Endothelial cell of umbilical vein (primary cell): ENCODE measurements around the gene P2RX4. TPM values are rescaled to one million over a fixed set of nuclear protein-coding genes. Genes with fewer than 3 reads are reported as not detected.

ENCODE experiments used
- BruUV-seq: library from RNA; stranded (reverse); fragments of 400-500 nt; replicated peaks from 2 replicates; lab custom pipeline; 2021; lab: Mats Ljungman, UMichigan
- CTCF ChIA-PET: fragments of 300-600, 350-600 bp; sonication (Branson Sonifier 250); formaldehyde crosslinking; loops from one replicate; lab custom pipeline; 2021; ENCODE audit warnings: antibody characterized with exemption, inconsistent platforms; lab: Charles Lee
- POLR2A ChIA-PET: fragments of 300-600, 350-600 bp; sonication (Branson Sonifier 250); formaldehyde crosslinking; loops from one replicate; lab custom pipeline; 2021; ENCODE audit warnings: antibody characterized with exemption, inconsistent platforms; lab: Charles Lee
- DNase-seq: peaks from one replicate; pipeline ENCODE4 v3.0.0-alpha.2; 2011; ENCODE audit warnings: low read depth, low spot score
- FAIRE-seq: peaks from 2 replicates; lab custom pipeline; 2011; peaks lifted over from hg19 to GRCh38; lab: Jason Lieb, UNC
- H2AFZ ChIP-seq: 2 replicates; pipeline ENCODE4 v1.6.0; 2012; ENCODE audit warnings: low read depth, low read length, control low read depth, inconsistent platforms
- H3K27ac ChIP-seq: 2 replicates; pipeline ENCODE4 v1.5.1; 2011; ENCODE audit warnings: low read depth, mild to moderate bottlenecking, control low read depth, low read length, moderate library complexity; ENCODE audit not compliant: insufficient read depth
- H3K27me3 ChIP-seq, 2 experiments: 2 replicates each; pipeline versions ENCODE4 v1.6.0 to v1.6.1; 2011; ENCODE audit warnings: low read length in 2 of 2, mixed read lengths in 1 of 2; ENCODE audit not compliant: control insufficient read depth in 2 of 2, insufficient read depth in 2 of 2
- H3K36me3 ChIP-seq, 2 experiments: 2 replicates in 1 of 2; 3 replicates in 1 of 2; pipeline ENCODE4 v1.5.1; 2011; ENCODE audit warnings: low read length in 2 of 2, mild to moderate bottlenecking in 1 of 2, moderate library complexity in 1 of 2; ENCODE audit not compliant: control insufficient read depth in 2 of 2, insufficient read depth in 2 of 2; ENCODE audit errors: extremely low read depth in 1 of 2
- H3K4me1 ChIP-seq: 3 replicates; pipeline ENCODE4 v1.5.1; 2011; ENCODE audit warnings: mild to moderate bottlenecking, low read length; ENCODE audit not compliant: control insufficient read depth, insufficient read depth; ENCODE audit errors: extremely low read depth
- H3K4me2 ChIP-seq: 2 replicates; pipeline ENCODE4 v1.6.1; 2011; ENCODE audit warnings: low read length, control low read depth, mixed read lengths; ENCODE audit not compliant: insufficient read depth
- H3K4me3 ChIP-seq, 3 experiments: fragments of 200-600 bp in 1 of 3; sonication (generic), shearing (Covaris generic) in 1 of 3; replicated peaks in 1 of 3; 2 replicates each; pipeline ENCODE4 v1.5.1; 2011 to 2016; ENCODE audit warnings: control low read depth in 3 of 3, low read length in 3 of 3, mild to moderate bottlenecking in 2 of 3, inconsistent platforms in 1 of 3, low read depth in 1 of 3, moderate library complexity in 1 of 3; ENCODE audit not compliant: insufficient read depth in 1 of 3
- H3K79me2 ChIP-seq: 2 replicates; pipeline ENCODE4 v1.6.0; 2012; ENCODE audit warnings: low read length, inconsistent platforms; ENCODE audit not compliant: control insufficient read depth, insufficient read depth
- H3K9ac ChIP-seq: replicated peaks from 2 replicates; pipeline ENCODE3; 2011; ENCODE audit warnings: low read length, control low read depth; ENCODE audit not compliant: insufficient read depth; ENCODE audit errors: extremely low read depth
- H3K9me1 ChIP-seq: replicated peaks from 3 replicates; pipeline ENCODE4 v1.6.0; 2011; ENCODE audit warnings: mild to moderate bottlenecking, low read length; ENCODE audit not compliant: control insufficient read depth, insufficient read depth; ENCODE audit errors: extremely low read depth
- H3K9me3 ChIP-seq: replicated peaks from 2 replicates; pipeline ENCODE4 v1.5.1; 2012; ENCODE audit warnings: low read length, inconsistent platforms; ENCODE audit not compliant: control insufficient read depth, insufficient read depth
- H4K20me1 ChIP-seq: replicated peaks from 2 replicates; pipeline ENCODE3; 2011; ENCODE audit warnings: mild to moderate bottlenecking, low read length; ENCODE audit not compliant: control insufficient read depth, insufficient read depth; ENCODE audit errors: extremely low read depth
- EZH2 ChIP-seq: IDR thresholded peaks from 2 replicates; pipeline ENCODE4 v1.6.1; 2012; ENCODE audit warnings: borderline replicate concordance, low read depth, mild to moderate bottlenecking, moderate library complexity, low read length, inconsistent platforms; ENCODE audit not compliant: severe bottlenecking
- FOS ChIP-seq: IDR thresholded peaks from 2 replicates; pipeline ENCODE4 v1.6.1; 2011; ENCODE audit warnings: mild to moderate bottlenecking, low read length, moderate library complexity, borderline replicate concordance; ENCODE audit not compliant: insufficient read depth
- GATA2 ChIP-seq: IDR thresholded peaks from 2 replicates; pipeline ENCODE4 v1.7.0; 2011; ENCODE audit warnings: low read depth, mild to moderate bottlenecking, moderate library complexity, mixed read lengths, low read length; ENCODE audit not compliant: insufficient read length, insufficient read depth
- JUN ChIP-seq: IDR thresholded peaks from 2 replicates; pipeline ENCODE4 v1.6.1; 2011; ENCODE audit warnings: borderline replicate concordance, low read depth; ENCODE audit not compliant: insufficient read length, insufficient read depth
- MAX ChIP-seq: IDR thresholded peaks from 2 replicates; pipeline ENCODE4 v1.6.1; 2011; ENCODE audit not compliant: insufficient read depth, insufficient read length
- MYC ChIP-seq: IDR thresholded peaks from one replicate; pipeline ENCODE4 v1.6.1; 2011; ENCODE audit warnings: mild to moderate bottlenecking, low read depth, low read length
- POLR2A ChIP-seq: IDR thresholded peaks from 2 replicates; pipeline ENCODE4 v1.6.1; 2012; ENCODE audit warnings: low read depth, mild to moderate bottlenecking, control low read depth, low read length
- POLR2AphosphoS5 ChIP-seq: IDR thresholded peaks from 2 replicates; pipeline ENCODE4 v1.6.1; 2012; ENCODE audit warnings: low read depth, mild to moderate bottlenecking, control low read depth, low read length, moderate library complexity; ENCODE audit not compliant: insufficient read depth
- dilution Hi-C: fragments of 300-500 bp; cut with MboI; formaldehyde crosslinking; loops from one replicate; pipeline ENCODE4 v1.15.0; 2019; ENCODE audit warnings: low sequenced_read_pairs; ENCODE audit not compliant: extremely low pct_ligation_motif_present
- intact Hi-C: fragments of 100-400 bp; cut with micrococcal nuclease; formaldehyde crosslinking; loops from one replicate; pipeline ENCODE4 v1.10.0; 2022
- polyA plus RNA-seq, 4 experiments: library from polyadenylated mRNA; depleted of rRNA in 3 of 4; stranded (reverse) in 3 of 4; unstranded in 1 of 4; fragments of >200 nt; gene quantifications; 2 replicates each; pipeline versions ENCODE4 v1.2.1 to v1.2.3, GENCODE V29; 2011 to 2012; ENCODE audit warnings: missing spikeins in 1 of 4
- total RNA-seq: library from RNA; stranded (reverse); gene quantifications from 2 replicates; pipeline ENCODE4 v1.2.3, GENCODE V29; 2021
- TF ChIP-seq, protein P1 (sequence below), 2 donors: IDR thresholded peaks; 1 replicate in 1 of 2; 2 replicates in 1 of 2; pipeline ENCODE4 v1.5.1; 2011; ENCODE audit warnings: low read length in 2 of 2, mild to moderate bottlenecking in 2 of 2, moderate library complexity in 2 of 2, control low read depth in 1 of 2, inconsistent platforms in 1 of 2, low read depth in 1 of 2; ENCODE audit not compliant: insufficient read depth in 1 of 2; ENCODE audit errors: extremely low read depth in 1 of 2

Gene P2RX4
- total and polyA plus RNA-seq, 2 donors (not counting 3 experiments of a cell fraction or from before 2014, with no cell fraction given), result 92.8 to 116 TPM

DNA sequence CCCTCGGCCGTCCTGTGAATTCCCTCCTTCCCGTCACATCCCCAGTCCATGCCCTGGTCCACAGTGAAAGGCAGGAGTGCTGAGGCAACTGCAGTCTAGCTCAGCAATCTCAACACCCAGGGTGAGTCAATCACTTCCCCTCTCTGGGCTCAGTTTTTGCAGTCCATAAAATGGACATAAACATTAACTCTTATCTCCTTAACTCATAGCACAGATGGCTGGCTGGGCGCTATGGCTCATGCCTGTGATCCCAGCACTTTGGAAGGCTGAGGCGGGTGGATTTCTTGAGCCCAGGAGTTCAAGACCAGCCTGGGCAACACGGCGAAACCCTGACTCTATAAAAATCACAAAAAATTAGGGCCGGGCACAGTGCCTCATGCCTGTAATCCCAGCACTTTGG is 54.2 kb downstream of the P2RX4 start:
- peaks cover 11 to 25% of the 10 kb centered on the region in 2 experiments for H3K36me3 ChIP-seq
- H3K4me2 ChIP-seq, result no peak overlapping the region
- dilution Hi-C loops (no loop called here), intact Hi-C loops (no loop called here)
- H2AFZ ChIP-seq, result no peak overlapping the region
- TF ChIP-seq GATA2 (no peak), JUN (no peak), MAX (no peak), EZH2 (no peak), MYC (no peak), POLR2A (no peak), FOS (no peak), POLR2AphosphoS5 (no peak)
- TF ChIP-seq, protein P1, sequence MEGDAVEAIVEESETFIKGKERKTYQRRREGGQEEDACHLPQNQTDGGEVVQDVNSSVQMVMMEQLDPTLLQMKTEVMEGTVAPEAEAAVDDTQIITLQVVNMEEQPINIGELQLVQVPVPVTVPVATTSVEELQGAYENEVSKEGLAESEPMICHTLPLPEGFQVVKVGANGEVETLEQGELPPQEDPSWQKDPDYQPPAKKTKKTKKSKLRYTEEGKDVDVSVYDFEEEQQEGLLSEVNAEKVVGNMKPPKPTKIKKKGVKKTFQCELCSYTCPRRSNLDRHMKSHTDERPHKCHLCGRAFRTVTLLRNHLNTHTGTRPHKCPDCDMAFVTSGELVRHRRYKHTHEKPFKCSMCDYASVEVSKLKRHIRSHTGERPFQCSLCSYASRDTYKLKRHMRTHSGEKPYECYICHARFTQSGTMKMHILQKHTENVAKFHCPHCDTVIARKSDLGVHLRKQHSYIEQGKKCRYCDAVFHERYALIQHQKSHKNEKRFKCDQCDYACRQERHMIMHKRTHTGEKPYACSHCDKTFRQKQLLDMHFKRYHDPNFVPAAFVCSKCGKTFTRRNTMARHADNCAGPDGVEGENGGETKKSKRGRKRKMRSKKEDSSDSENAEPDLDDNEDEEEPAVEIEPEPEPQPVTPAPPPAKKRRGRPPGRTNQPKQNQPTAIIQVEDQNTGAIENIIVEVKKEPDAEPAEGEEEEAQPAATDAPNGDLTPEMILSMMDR (IDR thresholded peaks at IDR 0.05; ENCODE audit: extremely low read depth in 1 of 2, insufficient read depth in 1 of 2, low read depth in 1 of 2, low read length in 2 of 2), result no peak
- H3K79me2 ChIP-seq, result no peaks in the 10 kb centered on the region
- no TSS peak for BruUV-seq
- ChIA-PET CTCF (no interaction called here), POLR2A (no interaction called here)
- peaks cover 3% of the 10 kb centered on the region for H3K4me1 ChIP-seq
- DNase-seq (no peak), FAIRE-seq (no peak)
- H4K20me1 ChIP-seq, result no peaks in the 10 kb centered on the region
- no peaks in the 10 kb centered on the region for H3K9me3 ChIP-seq
- H3K4me3 ChIP-seq, result no peak overlapping the region
- H3K9me1 ChIP-seq, result no peaks in the 10 kb centered on the region
- H3K9ac ChIP-seq, result no peak overlapping the region
- no peak overlapping the region for H3K27ac ChIP-seq
- H3K27me3 ChIP-seq, result no peaks in the 10 kb centered on the region
